ENCODE data around the gene EPHB6. TPM values are rescaled to one million over a fixed set of nuclear protein-coding genes. Genes with fewer than 3 reads are reported as not detected.

EPHB6 gene
- total RNA-seq, 1 experiment from 2014 or later: 12.6 TPM

GRCh38 chr7:142916508-142916907 lies 61.6 kb downstream of the EPHB6 start:
- no TSS peak for BruUV-seq (replicated peaks)
- RAD21 ChIA-PET (ENCODE audit: low non-redundant PET in 1 of 2, low total read pairs in 2 of 2, uncharacterized antibody in 2 of 2, unreplicated experiment in 2 of 2): no interaction called here

More at GRCh38 chr7:142916508-142916907, 61.6 kb downstream of the EPHB6 start:
- no peak overlapping the region for H3K27ac ChIP-seq (ENCODE audit: low read depth, low read length)
- ChIA-PET CTCF (interaction anchor here (0.9 to 1.5 kb wide), 3 partner anchors 9 to 299 kb away, joined by 3 read pairs; no protein-coding TSS in a partner anchor), POLR2A (no interaction called here)
- intact Hi-C loops (cut with micrococcal nuclease): no loop called here
- no peak overlapping the region for H3K9ac ChIP-seq (ENCODE audit: low read length)
- no peaks in the 10 kb centered on the region for H3K9me3 ChIP-seq (ENCODE audit: control insufficient read depth in 1 of 2, insufficient read depth in 1 of 2, low read depth in 1 of 2, low read length in 2 of 2)
- ATAC-seq (no peak), DNase-seq (ENCODE audit: low read depth, low spot score) (no peak)
- H3K79me2 ChIP-seq (ENCODE audit: insufficient read depth, low read length): no peaks in the 10 kb centered on the region
- H3K4me1 ChIP-seq (ENCODE audit: control insufficient read depth in 1 of 2, insufficient read depth in 2 of 2, low read length in 2 of 2): no peaks in the 10 kb centered on the region
- H2AFZ ChIP-seq (ENCODE audit: low read depth, low read length, poor library complexity, severe bottlenecking): no peak overlapping the region
- H3K36me3 ChIP-seq (ENCODE audit: control insufficient read depth in 1 of 2, insufficient read depth in 2 of 2, low read length in 2 of 2): no peaks in the 10 kb centered on the region
- peaks cover 27% of the 10 kb centered on the region for H3K27me3 ChIP-seq (ENCODE audit: insufficient read depth, low read length)
- no peak overlapping the region for H3K4me2 ChIP-seq (ENCODE audit: low read length)
- no peak overlapping the region for H3K4me3 ChIP-seq (replicated peaks in 1 of 2; ENCODE audit: low read depth in 1 of 2, low read length in 2 of 2)
- no peak for TF ChIP-seq CEBPB (IDR thresholded peaks at IDR 0.05; ENCODE audit: low read depth)
- TF ChIP-seq ELF1 (IDR thresholded peaks at IDR 0.05; ENCODE audit: borderline replicate concordance, low read depth): no peak
- no peak for TF ChIP-seq SRF (IDR thresholded peaks at IDR 0.05; ENCODE audit: low read depth)
- TF ChIP-seq MAX (IDR thresholded peaks at IDR 0.05): no peak
- TF ChIP-seq, protein P1, sequence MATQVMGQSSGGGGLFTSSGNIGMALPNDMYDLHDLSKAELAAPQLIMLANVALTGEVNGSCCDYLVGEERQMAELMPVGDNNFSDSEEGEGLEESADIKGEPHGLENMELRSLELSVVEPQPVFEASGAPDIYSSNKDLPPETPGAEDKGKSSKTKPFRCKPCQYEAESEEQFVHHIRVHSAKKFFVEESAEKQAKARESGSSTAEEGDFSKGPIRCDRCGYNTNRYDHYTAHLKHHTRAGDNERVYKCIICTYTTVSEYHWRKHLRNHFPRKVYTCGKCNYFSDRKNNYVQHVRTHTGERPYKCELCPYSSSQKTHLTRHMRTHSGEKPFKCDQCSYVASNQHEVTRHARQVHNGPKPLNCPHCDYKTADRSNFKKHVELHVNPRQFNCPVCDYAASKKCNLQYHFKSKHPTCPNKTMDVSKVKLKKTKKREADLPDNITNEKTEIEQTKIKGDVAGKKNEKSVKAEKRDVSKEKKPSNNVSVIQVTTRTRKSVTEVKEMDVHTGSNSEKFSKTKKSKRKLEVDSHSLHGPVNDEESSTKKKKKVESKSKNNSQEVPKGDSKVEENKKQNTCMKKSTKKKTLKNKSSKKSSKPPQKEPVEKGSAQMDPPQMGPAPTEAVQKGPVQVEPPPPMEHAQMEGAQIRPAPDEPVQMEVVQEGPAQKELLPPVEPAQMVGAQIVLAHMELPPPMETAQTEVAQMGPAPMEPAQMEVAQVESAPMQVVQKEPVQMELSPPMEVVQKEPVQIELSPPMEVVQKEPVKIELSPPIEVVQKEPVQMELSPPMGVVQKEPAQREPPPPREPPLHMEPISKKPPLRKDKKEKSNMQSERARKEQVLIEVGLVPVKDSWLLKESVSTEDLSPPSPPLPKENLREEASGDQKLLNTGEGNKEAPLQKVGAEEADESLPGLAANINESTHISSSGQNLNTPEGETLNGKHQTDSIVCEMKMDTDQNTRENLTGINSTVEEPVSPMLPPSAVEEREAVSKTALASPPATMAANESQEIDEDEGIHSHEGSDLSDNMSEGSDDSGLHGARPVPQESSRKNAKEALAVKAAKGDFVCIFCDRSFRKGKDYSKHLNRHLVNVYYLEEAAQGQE (IDR thresholded peaks at IDR 0.05; ENCODE audit: low read depth): no peak
- no peak for TF ChIP-seq JUND (IDR thresholded peaks at IDR 0.05)
- no peaks in the 10 kb centered on the region for H4K20me1 ChIP-seq (ENCODE audit: insufficient read depth)
- no peaks in the 10 kb centered on the region for H3K9me2 ChIP-seq (ENCODE audit: insufficient read depth)
